Choroid plexus epithelial cell (primary cell): ENCODE measurements around the gene RYR3.

ENCODE experiments used
- DNase-seq: peaks from one replicate; pipeline ENCODE4 v3.0.0-alpha.2; 2010; ENCODE audit warnings: low read depth
- H3K4me3 ChIP-seq: 2 replicates; pipeline ENCODE4 v1.5.1; 2011; ENCODE audit warnings: low read depth, mild to moderate bottlenecking, control low read depth, low read length, moderate library complexity
- TF ChIP-seq, protein P1 (sequence below): conservative IDR thresholded peaks from 2 replicates; pipeline ENCODE4 v1.5.1; 2011; ENCODE audit warnings: low read depth, mild to moderate bottlenecking, control low read depth, inconsistent platforms, low read length, moderate library complexity

The RYR3 gene

DNA sequence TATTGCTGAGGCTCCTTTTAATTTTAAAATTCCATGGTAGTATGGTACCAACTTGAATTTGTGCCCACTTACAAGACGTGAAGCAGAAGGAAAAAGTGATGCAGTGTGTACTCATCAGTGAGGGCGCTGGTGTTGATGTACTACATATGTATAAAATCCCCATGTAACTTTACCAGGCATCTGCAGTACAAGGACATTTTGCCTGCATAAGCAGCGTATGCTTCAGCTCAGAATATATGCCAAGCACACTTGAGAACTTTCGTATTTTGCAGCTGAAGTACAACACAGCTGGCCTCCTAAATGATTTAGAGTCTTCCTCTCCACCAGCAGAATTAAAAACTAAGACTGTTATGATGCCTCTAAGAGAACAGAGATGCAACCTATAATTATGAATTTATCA is 108.9 kb downstream of the RYR3 start:
- no peak overlapping the region for H3K4me3 ChIP-seq
- no peak for DNase-seq
- TF ChIP-seq, protein P1, sequence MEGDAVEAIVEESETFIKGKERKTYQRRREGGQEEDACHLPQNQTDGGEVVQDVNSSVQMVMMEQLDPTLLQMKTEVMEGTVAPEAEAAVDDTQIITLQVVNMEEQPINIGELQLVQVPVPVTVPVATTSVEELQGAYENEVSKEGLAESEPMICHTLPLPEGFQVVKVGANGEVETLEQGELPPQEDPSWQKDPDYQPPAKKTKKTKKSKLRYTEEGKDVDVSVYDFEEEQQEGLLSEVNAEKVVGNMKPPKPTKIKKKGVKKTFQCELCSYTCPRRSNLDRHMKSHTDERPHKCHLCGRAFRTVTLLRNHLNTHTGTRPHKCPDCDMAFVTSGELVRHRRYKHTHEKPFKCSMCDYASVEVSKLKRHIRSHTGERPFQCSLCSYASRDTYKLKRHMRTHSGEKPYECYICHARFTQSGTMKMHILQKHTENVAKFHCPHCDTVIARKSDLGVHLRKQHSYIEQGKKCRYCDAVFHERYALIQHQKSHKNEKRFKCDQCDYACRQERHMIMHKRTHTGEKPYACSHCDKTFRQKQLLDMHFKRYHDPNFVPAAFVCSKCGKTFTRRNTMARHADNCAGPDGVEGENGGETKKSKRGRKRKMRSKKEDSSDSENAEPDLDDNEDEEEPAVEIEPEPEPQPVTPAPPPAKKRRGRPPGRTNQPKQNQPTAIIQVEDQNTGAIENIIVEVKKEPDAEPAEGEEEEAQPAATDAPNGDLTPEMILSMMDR: no peak

DNA sequence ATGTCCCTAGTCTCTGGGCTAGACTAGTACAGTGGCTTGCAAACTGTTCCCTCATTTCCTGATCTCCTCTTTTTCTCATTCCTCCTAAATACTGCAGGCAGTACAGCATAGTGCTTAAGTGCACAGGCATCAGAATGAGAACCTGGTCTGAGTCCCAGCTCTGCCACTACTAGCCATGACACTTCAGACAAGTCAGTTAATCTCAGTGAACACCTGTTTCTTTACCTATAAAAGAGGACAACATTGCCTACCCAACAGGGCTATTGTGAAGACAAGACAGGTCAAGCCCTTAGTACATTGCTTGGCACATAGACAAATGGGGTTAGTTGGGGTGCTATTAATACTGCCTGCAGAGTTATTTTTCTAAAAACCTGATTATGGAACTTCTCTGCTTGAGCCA is 113.3 kb downstream of the RYR3 start:
- H3K4me3 ChIP-seq: no peak overlapping the region
- no peak for DNase-seq
- TF ChIP-seq, protein P1: no peak

DNA sequence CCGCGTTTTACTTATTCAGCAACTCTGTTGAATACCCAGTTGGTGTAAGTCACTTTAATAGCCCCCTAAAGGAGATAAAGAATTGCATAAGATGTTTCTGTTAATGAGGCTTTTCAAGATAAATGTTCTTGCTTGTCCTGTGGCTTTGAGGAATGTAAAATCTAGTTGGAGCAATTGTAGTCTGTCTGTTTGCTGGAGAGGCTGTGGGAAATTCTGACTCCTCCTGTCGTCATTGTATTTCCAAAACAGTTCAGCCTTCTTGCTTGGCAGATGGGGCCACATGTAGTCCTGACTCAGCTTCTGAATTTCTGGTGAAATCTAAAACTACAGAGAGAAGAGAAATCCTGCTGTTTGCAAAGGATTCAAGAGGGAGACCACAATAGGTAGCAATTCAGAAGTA is 114.4 kb downstream of the RYR3 start:
- DNase-seq: no peak
- no peak overlapping the region for H3K4me3 ChIP-seq
- TF ChIP-seq, protein P1: no peak

DNA sequence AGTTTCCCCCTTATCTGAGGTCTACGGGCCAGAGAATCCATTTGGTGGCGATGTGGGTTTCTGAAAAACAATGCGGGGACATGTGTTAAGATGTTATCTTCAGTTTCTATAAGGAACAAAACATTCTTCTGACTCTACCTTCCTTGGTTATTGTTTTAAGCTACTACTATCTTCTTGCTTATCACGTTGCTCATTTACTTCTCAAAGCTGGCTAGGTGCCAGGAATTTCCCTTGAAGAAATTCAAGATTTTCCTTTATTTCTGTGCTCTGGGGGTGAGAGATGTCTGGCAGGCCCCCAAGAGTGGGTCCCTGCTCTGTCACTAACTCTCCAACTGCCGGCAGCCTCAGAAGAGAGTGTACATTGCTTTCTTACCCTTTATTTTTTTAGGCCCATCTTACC is 119.8 kb downstream of the RYR3 start:
- H3K4me3 ChIP-seq: no peak overlapping the region
- no peak for DNase-seq
- TF ChIP-seq, protein P1: no peak

DNA sequence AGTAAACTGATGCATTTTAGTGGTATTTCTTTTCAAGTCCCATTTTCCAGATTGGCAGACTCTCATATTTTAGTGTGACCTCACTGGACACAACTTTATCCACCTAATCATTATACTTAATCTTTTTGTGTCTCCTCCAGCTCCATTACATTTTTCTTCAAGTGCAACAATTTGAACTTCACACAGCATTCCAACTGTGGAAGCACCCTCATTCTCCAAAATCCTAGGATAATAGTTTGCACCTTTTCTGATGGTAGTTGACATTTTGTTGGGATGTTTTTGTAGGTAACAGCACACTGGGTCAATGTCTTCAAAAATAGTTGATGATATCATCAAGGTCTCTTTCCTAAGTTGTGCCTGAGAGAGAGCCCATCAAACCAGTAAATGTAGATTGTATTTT is 123.1 kb downstream of the RYR3 start:
- no peak for DNase-seq
- TF ChIP-seq, protein P1: no peak
- no peak overlapping the region for H3K4me3 ChIP-seq

DNA sequence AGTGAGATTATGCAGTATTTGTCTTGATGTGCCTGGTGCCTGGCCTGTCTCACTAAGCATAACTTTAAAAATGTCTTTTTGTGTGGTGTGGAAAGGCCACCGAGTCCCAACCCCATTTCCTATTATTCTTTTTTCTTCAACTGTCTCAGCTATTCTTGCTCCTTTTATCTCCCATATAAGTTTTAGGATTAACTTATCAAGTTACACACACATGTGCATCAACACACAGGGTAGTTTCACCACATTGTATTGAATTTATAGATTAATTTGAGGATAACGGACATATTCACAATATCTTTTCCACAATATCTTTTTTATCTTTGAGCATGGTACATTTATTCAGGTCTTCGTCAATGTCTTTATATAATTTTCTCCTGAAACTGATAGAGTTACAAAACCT is 127.6 kb downstream of the RYR3 start:
- no peak for DNase-seq
- no peak overlapping the region for H3K4me3 ChIP-seq
- TF ChIP-seq, protein P1: no peak

DNA sequence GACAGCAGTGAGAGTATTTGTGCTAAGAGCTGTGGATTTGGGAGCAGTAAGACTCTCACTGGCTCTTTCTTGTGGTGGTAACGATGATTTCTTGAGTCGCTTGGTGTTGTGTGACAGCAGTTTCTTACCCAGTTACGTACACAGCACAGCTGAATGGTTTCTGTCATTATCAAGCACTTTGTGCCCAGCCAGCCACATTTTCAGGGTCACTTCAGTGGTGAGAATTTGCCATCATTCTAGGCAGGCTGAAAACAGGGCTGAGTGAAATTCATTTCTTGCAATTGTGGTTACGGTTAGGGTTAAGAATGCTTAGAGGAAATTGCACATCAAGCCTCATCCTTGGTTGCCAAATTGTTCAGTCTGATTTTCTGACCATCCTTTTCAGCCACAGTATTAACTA is 130.1 kb downstream of the RYR3 start:
- H3K4me3 ChIP-seq: no peak overlapping the region
- TF ChIP-seq, protein P1: no peak
- no peak for DNase-seq
